Central memory CD8-positive, alpha-beta T cell (primary cell): ENCODE data around the gene ACKR2.
"Not testable (repeated sequence)": the region's sequence is repeated elsewhere in the genome, so short reads cannot be mapped to it uniquely, and the experiment has no call there.

Experiments used
- ATAC-seq: fragments of 150-1000 bp; cut with Tn5 transposase; replicated peaks from 2 replicates; pipeline ENCODE4 v1.10.0; 2022; ENCODE audit warnings: mild to moderate bottlenecking, moderate FRiP score, moderate number of reproducible peaks; ENCODE audit not compliant: poor library complexity, severe bottlenecking; ENCODE audit errors: extremely low read depth
- DNase-seq, 2 donors: peaks; one replicate each; pipeline ENCODE4 v3.0.0; 2021; ENCODE audit warnings: low spot score in 2 of 2
- H3K27ac Mint-ChIP-seq: one replicate; pipeline ENCODE4 v1.8.0; 2022; ENCODE audit warnings: low read depth, mild to moderate bottlenecking, moderate library complexity, mixed read lengths
- H3K27me3 Mint-ChIP-seq: one replicate; pipeline ENCODE4 v1.8.0; 2022; ENCODE audit warnings: mixed read lengths
- H3K36me3 Mint-ChIP-seq: one replicate; pipeline ENCODE4 v1.8.0; 2022; ENCODE audit warnings: mild to moderate bottlenecking, moderate library complexity, mixed read lengths; ENCODE audit not compliant: insufficient read depth
- H3K4me1 Mint-ChIP-seq: one replicate; pipeline ENCODE4 v1.8.0; 2022; ENCODE audit warnings: mixed read lengths
- H3K4me3 Mint-ChIP-seq: one replicate; pipeline ENCODE4 v1.8.0; 2022; ENCODE audit warnings: mild to moderate bottlenecking, moderate library complexity, mixed read lengths
- H3K9me3 Mint-ChIP-seq: one replicate; pipeline ENCODE4 v1.8.0; 2022; ENCODE audit warnings: mixed read lengths

The ACKR2 gene

GRCh38 chr3:42876940-42877720 is 67.9 kb downstream of the ACKR2 start:
- no peaks in the 10 kb centered on the region for H3K9me3 Mint-ChIP-seq
- H3K27ac Mint-ChIP-seq = no peak overlapping the region
- no peak for ATAC-seq
- H3K4me3 Mint-ChIP-seq = no peak overlapping the region
- H3K27me3 Mint-ChIP-seq = peaks cover 9% of the 10 kb centered on the region
- H3K4me1 Mint-ChIP-seq = peaks cover 14% of the 10 kb centered on the region
- DNase-seq = no peak
- H3K36me3 Mint-ChIP-seq = peaks cover 1% of the 10 kb centered on the region

- H3K9me3 Mint-ChIP-seq = no peaks in the 10 kb centered on the region
- peaks cover 1% of the 10 kb centered on the region for H3K36me3 Mint-ChIP-seq
- H3K27me3 Mint-ChIP-seq = peaks cover 1% of the 10 kb centered on the region
- no peak for ATAC-seq
- no peak overlapping the region for H3K27ac Mint-ChIP-seq
- H3K4me3 Mint-ChIP-seq = no peak overlapping the region
- DNase-seq = no peak
- peaks cover 14% of the 10 kb centered on the region for H3K4me1 Mint-ChIP-seq
Observed at GRCh38 chr3:42877881-42878280, 68.6 kb downstream of the ACKR2 start.

GRCh38 chr3:42880183-42880582 is 70.9 kb downstream of the ACKR2 start:
- Mint-ChIP-seq H3K9me3 (no peaks in the 10 kb centered on the region), H3K4me1 (peaks cover 14% of the 10 kb centered on the region), H3K27me3 (peaks cover 5% of the 10 kb centered on the region), H3K27ac (peak overlapping the region; percentile 78), H3K36me3 (peaks cover 1% of the 10 kb centered on the region), H3K4me3 (peak overlapping the region; percentile 77)
- no peak for ATAC-seq
- no peak for DNase-seq

GRCh38 chr3:42880601-42881451 is 71.6 kb downstream of the ACKR2 start:
- H3K4me3 Mint-ChIP-seq = peak overlapping the region; percentile 77
- ATAC-seq = peak; percentile 95
- H3K36me3 Mint-ChIP-seq = peaks cover 1% of the 10 kb centered on the region
- peak; percentile 67 to 78 for DNase-seq
- H3K9me3 Mint-ChIP-seq = no peaks in the 10 kb centered on the region
- peak overlapping the region; percentile 78 for H3K27ac Mint-ChIP-seq
- H3K27me3 Mint-ChIP-seq = peaks cover 11% of the 10 kb centered on the region
- peaks cover 14% of the 10 kb centered on the region for H3K4me1 Mint-ChIP-seq

GRCh38 chr3:42883251-42883930 is 74.1 kb downstream of the ACKR2 start:
- H3K4me3 Mint-ChIP-seq, ATAC-seq, H3K27ac Mint-ChIP-seq, H3K9me3 Mint-ChIP-seq, DNase-seq, H3K36me3 Mint-ChIP-seq: not testable (repeated sequence)
- Mint-ChIP-seq H3K4me1 (peaks cover 14% of the 10 kb centered on the region), H3K27me3 (peaks cover 27% of the 10 kb centered on the region)

GRCh38 chr3:42884324-42884723 is 75.1 kb downstream of the ACKR2 start:
- no peaks in the 10 kb centered on the region for H3K9me3 Mint-ChIP-seq
- H3K36me3 Mint-ChIP-seq = peaks cover 1% of the 10 kb centered on the region
- no peak overlapping the region for H3K4me3 Mint-ChIP-seq
- peaks cover 14% of the 10 kb centered on the region for H3K4me1 Mint-ChIP-seq
- ATAC-seq = no peak
- DNase-seq = no peak
- peaks cover 37% of the 10 kb centered on the region for H3K27me3 Mint-ChIP-seq
- no peak overlapping the region for H3K27ac Mint-ChIP-seq

- Mint-ChIP-seq H3K4me1 (peaks cover 4% of the 10 kb centered on the region), H3K36me3 (peaks cover 1% of the 10 kb centered on the region)
- ATAC-seq = no peak
Observed at GRCh38 chr3:42886294-42886822, 77.1 kb downstream of the ACKR2 start.

GRCh38 chr3:42887084-42887483 is 77.8 kb downstream of the ACKR2 start:
- H3K36me3 Mint-ChIP-seq = peaks cover 1% of the 10 kb centered on the region
- H3K9me3 Mint-ChIP-seq = no peaks in the 10 kb centered on the region
- H3K4me1 Mint-ChIP-seq = no peaks in the 10 kb centered on the region
- H3K4me3 Mint-ChIP-seq = no peak overlapping the region
- DNase-seq = no peak
- no peak for ATAC-seq
- H3K27ac Mint-ChIP-seq = no peak overlapping the region
- peaks cover 56% of the 10 kb centered on the region for H3K27me3 Mint-ChIP-seq

More at GRCh38 chr3:42886294-42886822, 77.1 kb downstream of the ACKR2 start:
- no peak overlapping the region for H3K27ac Mint-ChIP-seq
- no peak for DNase-seq
- peaks cover 49% of the 10 kb centered on the region for H3K27me3 Mint-ChIP-seq
- no peaks in the 10 kb centered on the region for H3K9me3 Mint-ChIP-seq
- no peak overlapping the region for H3K4me3 Mint-ChIP-seq

GRCh38 chr3:42891042-42891441 is 81.8 kb downstream of the ACKR2 start:
- ATAC-seq (no peak), DNase-seq (no peak)
- Mint-ChIP-seq H3K4me1 (no peaks in the 10 kb centered on the region), H3K36me3 (peaks cover 1% of the 10 kb centered on the region), H3K27me3 (peaks cover 49% of the 10 kb centered on the region), H3K27ac (no peak overlapping the region), H3K9me3 (no peaks in the 10 kb centered on the region), H3K4me3 (no peak overlapping the region)

GRCh38 chr3:42892169-42892568 is 82.9 kb downstream of the ACKR2 start:
- Mint-ChIP-seq H3K27ac (no peak overlapping the region), H3K4me3 (no peak overlapping the region), H3K36me3 (peaks cover 1% of the 10 kb centered on the region), H3K27me3 (peaks cover 40% of the 10 kb centered on the region), H3K9me3 (no peaks in the 10 kb centered on the region), H3K4me1 (no peaks in the 10 kb centered on the region)
- DNase-seq (no peak), ATAC-seq (no peak)

GRCh38 chr3:42892807-42893206 is 83.6 kb downstream of the ACKR2 start:
- Mint-ChIP-seq H3K36me3 (peaks cover 1% of the 10 kb centered on the region), H3K9me3 (no peaks in the 10 kb centered on the region), H3K4me3 (no peak overlapping the region), H3K4me1 (no peaks in the 10 kb centered on the region), H3K27me3 (peaks cover 34% of the 10 kb centered on the region), H3K27ac (no peak overlapping the region)
- ATAC-seq = no peak
- DNase-seq = no peak
